Ectodermal cell (in vitro differentiated cells): ENCODE data around the gene ARHGEF37.
"Not testable (repeated sequence)": the region's sequence is repeated elsewhere in the genome, so short reads cannot be mapped to it uniquely, and the experiment has no call there.

Experiments used
- H3K27ac ChIP-seq: 2 replicates; pipeline ENCODE4 v1.7.0; 2013; ENCODE audit warnings: mild to moderate bottlenecking, low read depth, low read length; ENCODE audit not compliant: insufficient read depth, poor library complexity, severe bottlenecking
- H3K27me3 ChIP-seq: 2 replicates; pipeline ENCODE4 v1.7.0; 2013; ENCODE audit warnings: mild to moderate bottlenecking, low read length; ENCODE audit not compliant: insufficient read depth, control insufficient read depth, poor library complexity, severe bottlenecking
- H3K36me3 ChIP-seq: one replicate; pipeline ENCODE4 v1.7.0; 2013; ENCODE audit warnings: low read length; ENCODE audit not compliant: control insufficient read depth, insufficient read depth
- H3K4me1 ChIP-seq: one replicate; pipeline ENCODE4 v1.7.0; 2013; ENCODE audit warnings: low read length; ENCODE audit not compliant: control insufficient read depth, insufficient read depth
- H3K4me3 ChIP-seq: 2 replicates; pipeline ENCODE4 v1.7.0; 2013; ENCODE audit warnings: low read depth, low read length, control low read depth; ENCODE audit not compliant: insufficient read depth
- H3K9me3 ChIP-seq: 2 replicates; pipeline ENCODE4 v1.7.0; 2013; ENCODE audit warnings: mild to moderate bottlenecking, low read length, moderate library complexity; ENCODE audit not compliant: control insufficient read depth
- WGBS, 2 experiments: methylation state at CpG; one replicate each; pipeline ENCODE4 v1.1.7; 2013; ENCODE audit warnings: missing lambda C conversion rate in 2 of 2; 5-methylcytosine and 5-hydroxymethylcytosine counted together

ARHGEF37 gene

DNA sequence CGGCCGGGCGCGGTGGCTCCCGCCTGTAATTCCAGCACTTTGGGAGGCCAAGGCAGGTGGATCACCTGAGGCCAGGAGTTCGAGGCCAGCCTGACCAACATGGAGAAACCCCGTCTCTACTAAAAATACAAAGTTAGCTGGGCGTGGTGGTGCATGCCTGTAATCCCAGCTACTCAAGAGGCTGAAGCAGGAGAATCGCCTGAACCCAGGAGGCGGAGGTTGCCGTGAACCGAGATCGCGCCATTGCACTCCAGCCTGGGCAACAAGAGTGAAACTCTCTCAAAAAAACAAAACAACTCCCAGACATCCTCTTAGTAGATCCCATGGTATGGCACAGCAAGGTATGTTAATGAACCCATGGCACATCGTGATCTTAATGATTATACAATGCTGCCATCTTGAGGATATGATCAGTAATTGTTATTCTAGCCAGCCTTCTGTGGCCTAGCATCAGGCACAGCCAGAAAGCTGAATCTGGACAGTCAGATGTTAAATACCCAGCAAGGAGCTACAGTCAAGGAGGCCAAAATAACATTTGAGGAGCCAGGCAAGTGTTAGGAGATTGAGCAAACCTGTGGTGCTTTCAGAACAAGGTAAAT, 16.7 kb upstream of the ARHGEF37 start:
- H3K9me3 ChIP-seq, H3K4me1 ChIP-seq, H3K27ac ChIP-seq, H3K36me3 ChIP-seq, H3K4me3 ChIP-seq, H3K27me3 ChIP-seq: not testable (repeated sequence)
- 63 to 64% methylated on average over 15 of the region's 15 CpGs for WGBS, 2 experiments

GRCh38 chr5:149567226-149567625, 14.1 kb upstream of the ARHGEF37 start:
- no peaks in the 10 kb centered on the region for H3K27me3 ChIP-seq
- H3K27ac ChIP-seq, result no peak overlapping the region
- no peaks in the 10 kb centered on the region for H3K36me3 ChIP-seq
- peaks cover under 1% of the 10 kb centered on the region for H3K4me1 ChIP-seq
- no peak overlapping the region for H3K4me3 ChIP-seq
- no CpG with 5 or more reads among the region's 1 CpG for WGBS, 2 experiments
- no peaks in the 10 kb centered on the region for H3K9me3 ChIP-seq

DNA sequence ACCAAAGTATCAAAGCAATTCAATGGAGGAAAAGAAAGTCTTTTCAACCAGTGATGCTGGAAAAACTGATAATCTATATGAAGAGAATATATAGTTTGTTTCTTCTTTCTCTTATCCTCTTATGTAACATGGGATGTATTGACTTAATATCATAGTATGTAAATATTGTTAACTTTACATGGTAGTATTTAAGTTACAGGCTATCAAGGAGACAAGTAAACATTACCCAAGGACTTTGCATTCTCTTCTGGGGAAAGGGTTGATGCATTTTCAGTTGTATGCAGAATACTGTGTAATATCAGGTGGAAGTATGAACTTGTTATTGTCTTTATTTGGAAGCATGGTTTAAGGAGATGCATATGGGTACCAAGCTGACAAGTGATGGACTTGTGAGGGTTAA, 9.1 kb upstream of the ARHGEF37 start:
- Histone ChIP-seq H3K27me3 (no peaks in the 10 kb centered on the region), H3K9me3 (no peaks in the 10 kb centered on the region), H3K4me3 (no peak overlapping the region), H3K27ac (no peak overlapping the region), H3K4me1 (no peaks in the 10 kb centered on the region), H3K36me3 (no peaks in the 10 kb centered on the region)

GRCh38 chr5:149572576-149573231, 8.6 kb upstream of the ARHGEF37 start:
- H3K27ac ChIP-seq, result no peak overlapping the region
- no peaks in the 10 kb centered on the region for H3K9me3 ChIP-seq
- H3K4me3 ChIP-seq, result no peak overlapping the region
- WGBS, 2 experiments, result 92 to 94% methylated on average over 4 of the region's 4 CpGs
- H3K27me3 ChIP-seq, result peaks cover under 1% of the 10 kb centered on the region
- no peaks in the 10 kb centered on the region for H3K36me3 ChIP-seq
- H3K4me1 ChIP-seq, result no peaks in the 10 kb centered on the region

DNA sequence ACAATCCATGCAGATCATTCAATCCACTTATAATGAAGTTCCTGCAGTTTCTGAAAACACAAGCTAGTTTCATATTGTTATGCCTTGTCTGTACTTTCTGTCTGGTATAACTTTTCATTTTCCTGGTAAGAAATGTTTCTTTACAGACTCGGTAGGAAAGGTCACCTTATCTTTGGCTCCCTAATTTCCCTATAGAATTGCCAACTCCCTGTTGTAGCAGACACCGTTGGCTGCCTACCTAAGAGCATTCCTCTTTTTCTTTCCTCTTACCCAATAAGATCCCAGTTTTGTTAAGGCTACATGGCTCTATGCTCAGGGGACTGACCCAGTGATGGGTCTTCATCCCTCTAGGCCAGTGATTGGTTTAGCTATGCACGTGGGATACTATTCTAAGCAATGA, 6.2 kb upstream of the ARHGEF37 start:
- Histone ChIP-seq H3K27me3 (peaks cover 18% of the 10 kb centered on the region), H3K9me3 (no peaks in the 10 kb centered on the region), H3K4me3 (no peak overlapping the region), H3K27ac (no peak overlapping the region), H3K4me1 (no peaks in the 10 kb centered on the region), H3K36me3 (no peaks in the 10 kb centered on the region)
- 84 to 89% methylated on average over 3 of the region's 3 CpGs for whole genome bisulfite sequencing, 2 experiments

DNA sequence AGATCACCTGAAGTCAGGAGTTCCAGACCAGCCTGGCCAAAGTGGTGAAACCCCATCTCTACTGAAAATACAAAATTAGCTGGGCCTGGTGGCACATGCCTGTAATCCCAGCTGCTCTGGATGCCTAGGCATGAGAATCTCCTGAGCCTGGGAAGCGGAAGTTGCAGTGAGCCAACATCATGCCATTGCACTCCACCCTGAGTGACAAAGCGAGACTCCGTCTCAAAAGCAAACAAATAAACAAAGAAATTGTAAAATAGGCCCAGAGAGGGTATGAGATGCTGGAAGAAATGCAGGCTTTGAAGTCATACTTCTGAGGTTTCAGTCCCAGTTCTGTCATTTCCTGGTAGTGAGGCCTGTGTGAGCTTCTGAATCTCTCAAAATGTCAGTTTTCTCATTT, 5.3 kb upstream of the ARHGEF37 start:
- peaks cover 26% of the 10 kb centered on the region for H3K27me3 ChIP-seq
- WGBS, 2 experiments, result 90 to 91% methylated on average over 3 of the region's 3 CpGs

DNA sequence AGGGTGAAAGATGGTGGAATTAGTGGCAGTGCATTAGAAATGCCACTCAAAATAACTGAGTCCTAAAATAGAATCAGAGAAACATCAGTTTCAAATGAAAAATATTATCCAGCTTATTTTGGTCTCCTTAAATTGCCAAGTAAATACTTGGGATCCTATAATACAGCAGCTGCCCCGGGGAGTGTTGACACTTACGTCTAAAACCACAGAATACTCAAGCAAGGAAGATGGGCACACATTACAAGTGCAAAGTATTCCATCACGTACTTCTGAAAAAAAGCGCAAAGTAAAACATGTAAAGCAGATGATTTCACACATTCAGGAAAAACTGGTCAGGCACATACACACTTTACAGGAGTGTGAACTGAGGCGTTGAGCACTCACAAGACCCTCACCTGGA, 2.4 kb upstream of the ARHGEF37 start:
- Histone ChIP-seq H3K4me3 (no peak overlapping the region), H3K4me1 (peaks cover 4% of the 10 kb centered on the region), H3K27me3 (peaks cover 41% of the 10 kb centered on the region), H3K36me3 (no peaks in the 10 kb centered on the region), H3K27ac (no peak overlapping the region), H3K9me3 (no peaks in the 10 kb centered on the region)
- 92 to 93% methylated on average over 5 of the region's 5 CpGs for WGBS, 2 experiments

More for the DNA sequence above, 5.3 kb upstream of the ARHGEF37 start:
- Histone ChIP-seq H3K36me3 (no peaks in the 10 kb centered on the region), H3K9me3 (no peaks in the 10 kb centered on the region), H3K27ac (no peak overlapping the region), H3K4me3 (no peak overlapping the region), H3K4me1 (peaks cover 3% of the 10 kb centered on the region)

GRCh38 chr5:149580808-149581191, 498 bp upstream of the ARHGEF37 start:
- Histone ChIP-seq H3K4me1 (peaks cover 4% of the 10 kb centered on the region), H3K27ac (no peak overlapping the region)
- 48 to 52% methylated on average over 10 of the region's 10 CpGs for WGBS, 2 experiments

DNA sequence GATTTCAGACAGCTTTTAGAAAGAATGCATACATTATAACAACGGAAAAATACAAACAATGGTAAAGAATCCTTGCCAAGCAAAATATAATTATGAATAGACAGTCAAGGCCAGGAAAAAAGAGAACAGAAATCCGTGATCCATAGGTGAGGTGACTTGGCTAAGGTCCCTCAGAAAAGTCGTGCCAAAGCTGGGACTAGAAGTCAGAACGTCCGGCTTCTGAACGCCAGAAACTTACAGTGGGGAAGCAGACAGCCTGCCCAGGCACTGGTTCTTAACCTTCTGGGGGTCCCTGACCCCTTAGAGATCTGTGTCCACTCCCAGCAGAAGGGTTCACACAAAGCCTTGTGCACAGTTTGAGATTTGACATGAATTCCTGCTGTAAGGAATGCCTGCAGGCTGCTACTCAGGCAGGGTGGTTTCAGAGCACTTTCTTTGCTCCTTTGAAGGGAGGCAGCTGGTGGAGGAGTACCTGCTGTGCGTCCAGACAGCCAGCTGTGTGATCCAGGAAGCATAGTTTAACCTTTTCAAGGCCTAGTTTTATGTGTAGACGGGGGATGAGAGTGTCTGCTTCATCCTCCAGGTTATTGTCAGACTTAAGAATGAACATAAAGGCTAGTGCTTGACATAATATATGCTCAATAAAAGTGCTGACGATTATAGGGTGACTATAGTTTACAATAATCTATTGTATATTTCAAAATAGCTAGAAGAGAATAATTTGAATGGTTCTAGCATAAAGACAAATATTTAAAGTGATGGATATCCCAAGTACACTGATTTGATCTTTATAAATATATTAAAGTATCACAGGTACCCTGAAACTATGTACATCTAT, 852 bp downstream of the ARHGEF37 start:
- no peaks in the 10 kb centered on the region for H3K36me3 ChIP-seq
- no peaks in the 10 kb centered on the region for H3K9me3 ChIP-seq
- H3K4me3 ChIP-seq, result peak overlapping the region; percentile 46
- no peak overlapping the region for H3K27ac ChIP-seq
- WGBS, 2 experiments, result 8 to 16% methylated on average over 8 to 9 of the region's 9 CpGs
- H3K27me3 ChIP-seq, result peaks cover 41% of the 10 kb centered on the region
- H3K4me1 ChIP-seq, result peaks cover 4% of the 10 kb centered on the region

More at GRCh38 chr5:149580808-149581191, 498 bp upstream of the ARHGEF37 start:
- H3K9me3 ChIP-seq, result no peaks in the 10 kb centered on the region
- H3K36me3 ChIP-seq, result no peaks in the 10 kb centered on the region
- H3K4me3 ChIP-seq, result peak overlapping the region; percentile 46
- H3K27me3 ChIP-seq, result peaks cover 41% of the 10 kb centered on the region

DNA sequence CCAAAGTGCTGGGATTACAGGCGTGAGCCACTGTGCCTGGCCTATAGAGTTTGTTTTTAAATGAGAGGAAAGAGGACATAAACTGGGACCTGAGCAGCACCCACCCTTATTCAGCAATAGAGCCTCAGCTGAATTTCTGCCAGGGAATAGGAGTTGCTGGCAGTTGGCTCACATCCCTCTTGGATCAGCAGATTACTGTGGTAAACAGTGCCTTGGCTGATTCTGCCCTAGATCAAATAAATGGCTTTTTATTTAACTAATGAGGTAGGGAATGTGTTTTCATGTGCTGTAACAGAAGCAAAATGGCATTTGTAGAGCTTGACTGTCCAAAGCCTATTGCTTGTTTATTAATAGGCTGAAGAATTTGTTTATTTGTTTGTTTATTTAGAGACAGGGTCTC, 2.1 kb downstream of the ARHGEF37 start:
- peaks cover 36% of the 10 kb centered on the region for H3K27me3 ChIP-seq
- H3K4me3 ChIP-seq, result no peak overlapping the region
- H3K36me3 ChIP-seq, result no peaks in the 10 kb centered on the region
- WGBS, 2 experiments, result 61 to 72% methylated on average over 1 of the region's 1 CpG
- no peak overlapping the region for H3K27ac ChIP-seq
- peaks cover 4% of the 10 kb centered on the region for H3K4me1 ChIP-seq
- H3K9me3 ChIP-seq, result no peaks in the 10 kb centered on the region
